GM10847 (cell line): ENCODE data around the gene ZNF800.

Experiments used
- POLR2A ChIP-seq: IDR thresholded peaks from 2 replicates; pipeline ENCODE4 v1.6.1; 2011; ENCODE audit not compliant: insufficient read length; ENCODE audit errors: extremely low read depth

The ZNF800 gene

DNA sequence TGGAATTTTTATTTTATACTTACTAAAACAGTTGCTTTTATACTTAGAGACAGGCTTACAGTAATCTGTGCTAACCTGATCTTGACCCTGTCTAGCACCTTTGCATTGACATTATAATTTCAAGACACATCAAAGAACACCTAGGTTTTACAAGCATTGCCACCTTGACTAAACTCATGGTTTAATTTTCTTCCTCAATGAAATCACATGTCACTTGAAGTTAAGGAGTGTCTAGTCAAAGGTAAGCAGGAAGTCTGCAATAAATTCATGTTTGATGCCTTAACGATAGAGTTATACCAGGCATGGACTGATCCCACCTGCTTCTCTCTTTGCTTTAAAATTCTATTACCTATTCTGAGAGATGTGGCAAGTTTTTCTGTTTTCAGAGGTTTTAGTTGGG is 62.4 kb downstream of the ZNF800 start:
- TF ChIP-seq POLR2A, result no peak

DNA sequence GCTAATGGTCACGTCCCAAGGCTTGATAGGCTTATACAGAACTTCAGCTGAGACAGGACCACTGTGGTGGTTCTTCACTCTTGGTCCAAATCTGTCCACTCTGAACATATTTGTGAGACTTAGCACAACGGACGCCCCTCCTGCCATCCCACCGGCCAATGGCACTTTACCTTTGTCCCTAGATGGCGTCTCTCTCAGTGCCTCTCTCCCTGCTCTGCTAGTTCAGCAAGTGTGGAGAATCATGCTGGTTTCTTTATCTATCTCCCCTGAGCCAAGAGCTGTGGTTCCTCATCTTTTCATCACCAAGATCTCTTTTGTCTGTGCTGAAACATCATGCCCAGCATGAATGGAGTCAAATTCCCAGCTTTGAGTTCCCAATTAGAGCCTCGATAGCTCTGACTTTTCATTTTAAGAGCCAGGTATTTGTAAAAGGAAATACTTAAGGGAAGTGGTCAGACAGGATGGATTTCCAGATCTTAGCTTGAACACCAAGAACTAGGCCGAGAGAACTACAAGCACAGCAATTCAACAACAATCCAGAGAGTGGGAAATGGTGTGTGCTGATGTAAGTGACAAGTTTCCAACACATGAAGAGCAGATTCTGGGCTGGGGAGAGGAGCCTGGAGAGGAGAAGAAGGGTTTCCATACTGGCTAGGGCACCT is 69.5 kb downstream of the ZNF800 start:
- TF ChIP-seq POLR2A, result no peak

DNA sequence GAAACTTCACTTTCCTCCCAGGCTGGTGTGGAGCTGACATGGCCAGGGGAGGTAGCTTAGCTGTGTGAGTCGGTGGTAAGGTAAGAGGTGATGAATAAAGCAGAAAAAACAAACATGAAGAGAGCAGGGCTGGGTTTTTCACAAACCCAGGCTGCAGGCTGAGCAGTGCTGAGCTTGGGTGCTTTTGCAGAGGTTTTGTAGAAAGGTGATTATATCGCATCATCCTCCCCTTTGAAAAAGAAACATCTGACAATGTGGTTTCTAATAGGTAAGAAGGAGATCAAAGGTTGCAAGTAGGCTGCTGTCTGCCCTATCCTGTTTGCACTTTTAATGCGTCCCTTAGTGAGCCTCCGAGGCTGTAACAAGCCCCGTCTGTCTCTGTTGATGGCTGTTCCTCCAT is 70.2 kb downstream of the ZNF800 start:
- no peak for TF ChIP-seq POLR2A

DNA sequence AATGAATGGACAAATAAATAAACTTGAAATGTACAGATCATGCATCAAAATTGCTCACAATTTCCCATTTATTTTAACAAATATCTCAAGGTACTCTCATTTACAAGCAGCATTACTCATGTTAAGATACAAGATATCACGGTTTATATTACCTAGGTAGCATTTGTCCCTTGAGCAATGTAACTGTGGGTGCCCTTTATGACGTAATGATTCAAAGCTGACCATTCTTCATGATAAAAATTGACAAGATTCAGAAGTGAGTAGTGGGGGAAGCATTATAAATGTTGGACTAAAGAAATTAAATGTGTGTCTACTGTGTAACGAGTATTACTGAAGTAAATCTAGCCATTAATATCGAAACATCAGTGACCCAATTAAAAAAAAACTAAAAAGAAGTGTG is 71.5 kb downstream of the ZNF800 start:
- no peak for TF ChIP-seq POLR2A
